ENCODE measurements around the gene ZCCHC7.
A peak's percentile ranks its signal among the peaks of the same experiment; 100 is the strongest.
"Not testable (repeated sequence)": the region's sequence is repeated elsewhere in the genome, so short reads cannot be mapped to it uniquely, and the experiment has no call there.

- TF ChIP-seq CTCF (IDR thresholded peaks at IDR 0.05 in 4 of 5, conservative IDR thresholded peaks at IDR 0.05 in 1 of 5): not testable (repeated sequence)
- peak in 1 of 2 donors; percentile 7 for TF ChIP-seq POLR2A (IDR thresholded peaks at IDR 0.05)
These were observed 515 bp downstream of the ZCCHC7 start for GRCh38 chr9:37120843-37121335.

Measured in gastrocnemius medialis (tissue), 4 donors.